ENCODE data around the gene ZBTB37.
"Not testable (repeated sequence)": the region's sequence is repeated elsewhere in the genome, so short reads cannot be mapped to it uniquely, and the experiment has no call there.

The ZBTB37 gene

DNA sequence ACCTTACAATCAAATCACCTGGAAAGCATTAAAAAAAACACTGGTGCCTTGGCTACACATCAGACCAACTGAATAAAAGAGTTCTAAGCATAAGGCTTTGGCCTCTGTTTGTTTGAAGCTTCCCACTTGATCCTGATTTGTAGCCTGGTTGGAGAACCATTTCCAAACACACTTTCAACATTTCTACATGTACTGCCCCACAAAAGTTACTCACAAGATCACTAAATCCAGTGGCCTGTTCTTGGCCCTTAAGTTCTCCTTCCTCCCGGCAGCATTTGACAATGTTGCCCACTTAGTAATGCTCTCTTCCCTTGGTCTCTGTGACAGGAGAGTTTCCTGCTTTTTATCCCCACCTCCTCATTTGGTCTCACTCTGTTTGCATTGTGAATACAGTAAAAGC lies 12.2 kb upstream of the ZBTB37 start:
- Histone ChIP-seq H3K27me3 (no peaks in the 10 kb centered on the region), H3K9me3 (no peaks in the 10 kb centered on the region), H3K4me3 (no peak overlapping the region), H3K27ac (no peak overlapping the region), H3K4me1 (no peaks in the 10 kb centered on the region), H3K36me3 (peaks cover 54 to 82% (median 57%) of the 10 kb centered on the region in 3 donors)
- intact Hi-C loops (cut with DNase I; ENCODE audit: low total_unique reads), result no loop called here
- no peak for DNase-seq
- TF ChIP-seq CTCF (IDR thresholded peaks at IDR 0.05), result no peak

- Histone ChIP-seq H3K4me1 (no peaks in the 10 kb centered on the region), H3K27me3 (no peaks in the 10 kb centered on the region), H3K9me3 (no peaks in the 10 kb centered on the region), H3K36me3 (peaks cover 45 to 82% (median 58%) of the 10 kb centered on the region in 3 donors), H3K27ac (no peak overlapping the region), H3K4me3 (no peak overlapping the region)
- intact Hi-C loops (cut with DNase I; ENCODE audit: low total_unique reads), result no loop called here
- DNase-seq, result no peak
- no peak for TF ChIP-seq CTCF (IDR thresholded peaks at IDR 0.05)
Measured at GRCh38 chr1:173856903-173857302, 11.3 kb upstream of the ZBTB37 start.

DNA sequence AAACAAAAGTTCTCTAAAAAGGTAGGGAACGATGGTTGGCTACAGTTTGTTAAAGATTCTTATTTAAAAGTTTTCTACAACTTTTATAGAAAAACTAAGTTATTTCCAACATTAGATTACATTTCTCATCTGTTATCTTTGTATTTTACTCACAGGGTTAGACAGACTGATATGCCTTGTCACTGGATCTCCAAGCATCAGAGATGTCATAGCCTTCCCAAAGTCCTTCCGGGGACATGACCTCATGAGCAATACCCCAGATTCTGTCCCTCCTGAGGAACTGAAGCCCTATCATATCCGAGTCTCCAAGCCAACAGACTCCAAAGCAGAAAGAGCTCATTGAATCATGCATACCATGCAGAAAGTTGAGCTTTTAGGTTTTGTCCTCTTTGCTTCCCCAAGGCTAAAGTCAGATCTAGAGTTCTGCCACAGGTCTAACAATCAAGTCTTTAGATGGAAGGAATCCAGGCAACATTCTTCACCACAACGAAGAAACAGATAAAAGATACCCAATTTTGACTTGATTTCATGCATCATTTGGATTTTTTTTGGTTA lies 10.7 kb upstream of the ZBTB37 start:
- no peaks in the 10 kb centered on the region for H3K4me1 ChIP-seq
- no peak for TF ChIP-seq CTCF (IDR thresholded peaks at IDR 0.05)
- intact Hi-C loops (cut with DNase I; ENCODE audit: low total_unique reads), result no loop called here
- H3K36me3 ChIP-seq, result peaks cover 45 to 82% (median 63%) of the 10 kb centered on the region in 3 donors
- no peak for DNase-seq
- no peaks in the 10 kb centered on the region for H3K27me3 ChIP-seq
- no peaks in the 10 kb centered on the region for H3K9me3 ChIP-seq
- H3K4me3 ChIP-seq, result no peak overlapping the region
- H3K27ac ChIP-seq, result no peak overlapping the region

GRCh38 chr1:173859547-173859946 lies 8.6 kb upstream of the ZBTB37 start:
- H3K9me3 ChIP-seq; intact Hi-C loops (cut with DNase I; ENCODE audit: low total_unique reads); H3K27me3 ChIP-seq; DNase-seq; H3K27ac ChIP-seq; H3K4me1 ChIP-seq; H3K4me3 ChIP-seq: not testable (repeated sequence)
- peaks cover 46 to 82% (median 67%) of the 10 kb centered on the region in 3 donors for H3K36me3 ChIP-seq

DNA sequence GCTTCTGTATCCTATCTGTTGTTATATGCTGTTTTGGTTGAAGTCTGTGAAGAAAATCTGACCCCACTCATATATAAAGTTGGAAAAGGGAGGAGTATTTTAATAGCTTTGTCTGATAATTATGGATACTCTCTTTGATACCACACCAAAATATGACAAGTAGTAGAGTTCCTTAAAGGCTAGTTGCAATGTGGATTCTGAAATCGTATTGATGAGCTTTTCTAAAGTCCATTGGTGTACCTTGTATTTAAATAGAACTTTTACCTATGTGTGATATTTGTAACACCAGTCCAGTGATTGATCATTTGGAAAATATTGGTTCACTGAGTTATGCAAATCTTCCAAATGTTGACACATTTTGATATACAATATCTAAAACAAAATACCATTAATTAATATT lies 8.1 kb upstream of the ZBTB37 start:
- no peak for TF ChIP-seq CTCF (IDR thresholded peaks at IDR 0.05)
- H3K27me3 ChIP-seq, result no peaks in the 10 kb centered on the region
- intact Hi-C loops (cut with DNase I; ENCODE audit: low total_unique reads), result loop anchor here (10.0 kb wide), 1 partner anchor 165 kb away; the partner anchor contains the start of gene RC3H1
- peaks cover 51 to 83% (median 73%) of the 10 kb centered on the region in 3 donors for H3K36me3 ChIP-seq
- no peak for DNase-seq
- peaks cover 0 to 3% (median 0%) of the 10 kb centered on the region in 4 donors for H3K4me1 ChIP-seq
- H3K27ac ChIP-seq, result no peak overlapping the region
- H3K9me3 ChIP-seq, result no peaks in the 10 kb centered on the region
- no peak overlapping the region for H3K4me3 ChIP-seq

DNA sequence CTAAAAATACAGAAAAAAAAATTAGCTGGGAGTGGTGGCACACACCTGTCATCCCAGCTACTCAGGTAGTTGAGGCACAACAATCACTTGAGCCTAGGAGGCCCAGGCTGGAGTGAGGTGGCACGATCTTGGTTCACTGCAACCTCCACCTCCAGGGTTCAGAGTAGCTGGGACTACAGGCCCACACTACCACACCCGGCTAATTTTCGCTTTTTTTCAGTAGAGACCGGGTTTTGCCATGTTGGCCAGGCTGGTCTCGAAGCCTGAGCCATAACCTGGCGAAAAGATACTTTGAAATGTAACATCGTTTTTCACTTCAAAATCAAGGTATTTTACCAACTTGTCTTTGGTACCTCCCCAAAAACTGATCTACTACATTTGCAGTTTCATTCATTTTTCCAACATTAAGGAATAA lies 6.4 kb upstream of the ZBTB37 start:
- no peak for TF ChIP-seq CTCF (IDR thresholded peaks at IDR 0.05)
- Histone ChIP-seq H3K36me3 (peaks cover 44 to 82% (median 80%) of the 10 kb centered on the region in 3 donors), H3K4me3 (no peak overlapping the region), H3K27me3 (no peaks in the 10 kb centered on the region), H3K4me1 (peaks cover 0 to 11% (median 4%) of the 10 kb centered on the region in 4 donors), H3K9me3 (no peaks in the 10 kb centered on the region), H3K27ac (no peak overlapping the region)
- intact Hi-C loops (cut with DNase I; ENCODE audit: low total_unique reads), result loop anchor here (10.0 kb wide), 1 partner anchor 163 kb away; the partner anchor contains the start of gene RC3H1
- DNase-seq, result no peak

DNA sequence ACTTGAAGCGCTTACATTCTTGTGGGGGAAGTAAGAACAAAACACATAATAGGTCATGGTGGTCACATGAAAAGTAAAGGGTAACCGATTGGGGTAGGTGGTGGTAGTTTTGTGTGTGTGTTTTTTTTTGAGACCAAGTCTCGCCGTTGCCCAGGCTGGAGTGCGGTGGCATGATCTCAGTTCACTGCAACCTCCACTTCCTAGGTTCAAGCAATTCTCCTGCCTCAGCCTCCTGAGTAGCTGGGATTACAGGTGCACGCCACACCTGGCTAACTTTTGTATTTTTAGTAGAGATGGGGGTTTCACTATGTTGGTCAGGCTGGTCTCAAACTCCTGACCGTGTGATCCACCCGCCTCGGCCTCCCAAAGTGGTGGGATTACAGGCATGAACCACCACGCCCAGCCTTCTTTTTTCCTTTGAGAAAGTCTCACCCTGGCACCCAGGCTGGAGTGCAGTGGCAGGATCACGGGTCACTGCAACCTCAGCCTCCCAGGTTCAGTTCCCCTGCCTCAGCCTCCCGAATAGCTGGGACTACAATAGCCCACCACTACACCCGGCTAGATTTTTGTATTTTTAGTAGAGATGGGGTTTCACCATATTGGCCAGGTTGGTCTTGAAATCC lies 5.9 kb upstream of the ZBTB37 start:
- not testable (repeated sequence) for H3K27ac ChIP-seq, H3K9me3 ChIP-seq, H3K27me3 ChIP-seq, DNase-seq, H3K4me3 ChIP-seq
- Histone ChIP-seq H3K36me3 (peaks cover 40 to 80% (median 79%) of the 10 kb centered on the region in 3 donors), H3K4me1 (peaks cover 0 to 16% (median 7%) of the 10 kb centered on the region in 4 donors)
- intact Hi-C loops (cut with DNase I; ENCODE audit: low total_unique reads), result loop anchor here (10.0 kb wide), 1 partner anchor 163 kb away; the partner anchor contains the start of gene RC3H1
